Astrocyte (in vitro differentiated cells and primary cell): ENCODE measurements around the gene TRAT1.

Experiments
- EZH2 ChIP-seq: IDR thresholded peaks from 2 replicates; pipeline ENCODE4 v1.6.1; 2012; ENCODE audit warnings: mild to moderate bottlenecking, low read length, inconsistent platforms; ENCODE audit not compliant: insufficient read depth
- TF ChIP-seq, protein P1 (sequence below): IDR thresholded peaks from 2 replicates; pipeline ENCODE4 v1.5.1; 2011; ENCODE audit warnings: low read depth, mild to moderate bottlenecking, inconsistent platforms, low read length, moderate library complexity; ENCODE audit not compliant: insufficient read depth

DNA sequence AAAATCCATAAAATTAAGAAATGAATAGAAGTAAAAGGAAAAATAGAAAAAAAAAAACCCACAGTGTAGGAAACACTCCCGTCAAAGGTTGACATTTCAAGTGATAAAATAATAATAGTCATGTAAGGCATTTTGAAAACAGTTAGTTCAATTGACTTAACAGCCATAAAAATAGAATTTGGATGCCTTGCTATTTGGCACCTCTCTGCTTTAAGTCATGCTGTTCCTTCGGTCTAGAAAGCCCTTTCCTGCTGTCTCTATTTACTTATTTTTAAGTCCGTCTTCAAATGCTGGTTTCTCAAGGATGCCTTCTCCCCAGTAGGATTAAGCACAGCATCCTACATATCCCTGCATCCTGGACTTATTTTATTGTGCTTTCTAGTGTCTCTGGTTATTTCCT is 43.1 kb upstream of the TRAT1 start:
- TF ChIP-seq, protein P1, sequence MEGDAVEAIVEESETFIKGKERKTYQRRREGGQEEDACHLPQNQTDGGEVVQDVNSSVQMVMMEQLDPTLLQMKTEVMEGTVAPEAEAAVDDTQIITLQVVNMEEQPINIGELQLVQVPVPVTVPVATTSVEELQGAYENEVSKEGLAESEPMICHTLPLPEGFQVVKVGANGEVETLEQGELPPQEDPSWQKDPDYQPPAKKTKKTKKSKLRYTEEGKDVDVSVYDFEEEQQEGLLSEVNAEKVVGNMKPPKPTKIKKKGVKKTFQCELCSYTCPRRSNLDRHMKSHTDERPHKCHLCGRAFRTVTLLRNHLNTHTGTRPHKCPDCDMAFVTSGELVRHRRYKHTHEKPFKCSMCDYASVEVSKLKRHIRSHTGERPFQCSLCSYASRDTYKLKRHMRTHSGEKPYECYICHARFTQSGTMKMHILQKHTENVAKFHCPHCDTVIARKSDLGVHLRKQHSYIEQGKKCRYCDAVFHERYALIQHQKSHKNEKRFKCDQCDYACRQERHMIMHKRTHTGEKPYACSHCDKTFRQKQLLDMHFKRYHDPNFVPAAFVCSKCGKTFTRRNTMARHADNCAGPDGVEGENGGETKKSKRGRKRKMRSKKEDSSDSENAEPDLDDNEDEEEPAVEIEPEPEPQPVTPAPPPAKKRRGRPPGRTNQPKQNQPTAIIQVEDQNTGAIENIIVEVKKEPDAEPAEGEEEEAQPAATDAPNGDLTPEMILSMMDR: no peak
- no peak for TF ChIP-seq EZH2
